ENCODE results near the gene PSMD13. TPM values are rescaled to one million over a fixed set of nuclear protein-coding genes. Genes with fewer than 3 reads are reported as not detected.

Gene PSMD13
- total and polyA plus RNA-seq, 2 donors (not counting 1 experiment from before 2014, with no cell fraction given) = 98.0 to 104 TPM

DNA sequence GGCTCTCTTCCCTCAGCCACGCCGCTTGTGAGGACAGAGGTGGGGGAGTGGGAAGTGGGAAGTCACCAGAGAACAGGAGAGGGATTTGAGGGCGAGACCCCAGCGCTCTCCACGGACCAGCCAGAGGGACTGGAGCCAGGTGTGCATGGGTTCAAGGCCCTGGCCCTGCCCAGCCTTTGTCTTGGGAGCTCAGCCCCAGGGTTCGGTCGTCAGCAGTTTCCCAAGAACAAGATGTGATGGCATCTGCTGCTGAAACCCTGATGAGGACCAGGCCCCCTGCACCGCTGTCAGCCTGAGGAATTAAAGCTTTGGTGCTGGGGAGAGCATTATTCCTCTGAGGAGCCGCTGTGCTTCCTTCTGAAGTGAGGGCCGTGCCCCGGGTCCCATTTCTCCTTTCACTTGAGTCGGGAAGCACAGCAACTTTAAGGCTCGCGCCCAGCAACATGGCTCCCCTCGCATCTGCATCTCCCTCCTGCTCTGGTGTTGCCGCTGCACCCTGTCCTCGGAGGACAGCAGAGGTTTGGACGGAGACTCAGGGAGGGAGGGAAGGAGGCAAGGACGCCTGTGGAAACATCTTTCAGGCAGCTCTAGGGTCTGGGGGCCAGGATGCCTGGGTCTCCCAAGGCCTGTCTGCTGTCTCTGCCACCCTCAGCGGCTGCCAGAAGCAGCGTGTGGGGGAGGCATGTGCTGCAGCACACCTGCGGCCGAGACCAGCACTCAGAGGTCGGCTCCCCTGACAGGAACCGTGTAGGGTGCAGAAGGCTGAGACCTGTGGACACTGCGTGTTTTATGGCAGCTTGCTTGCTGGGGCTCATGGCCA, 58.8 kb downstream of the PSMD13 start:
- H3K9ac ChIP-seq (ENCODE audit: low read length) = no peak overlapping the region
- no peaks in the 10 kb centered on the region for H4K20me1 ChIP-seq (ENCODE audit: control insufficient read depth, insufficient read depth, low read length, poor library complexity, severe bottlenecking)
- 92% methylated on average over 25 of the region's 26 CpGs for WGBS (ENCODE audit: insufficient coverage)
- DNase-seq (no peak), ATAC-seq (ENCODE audit: low read depth) (no peak)
- POLR2A ChIA-PET = interaction anchor here (0.6 kb wide), 1 partner anchor 34 kb away, joined by 3 read pairs; no protein-coding TSS in a partner anchor
- no peak overlapping the region for H3K27ac ChIP-seq (ENCODE audit: low read length in 2 of 2)
- TF ChIP-seq, protein P1, sequence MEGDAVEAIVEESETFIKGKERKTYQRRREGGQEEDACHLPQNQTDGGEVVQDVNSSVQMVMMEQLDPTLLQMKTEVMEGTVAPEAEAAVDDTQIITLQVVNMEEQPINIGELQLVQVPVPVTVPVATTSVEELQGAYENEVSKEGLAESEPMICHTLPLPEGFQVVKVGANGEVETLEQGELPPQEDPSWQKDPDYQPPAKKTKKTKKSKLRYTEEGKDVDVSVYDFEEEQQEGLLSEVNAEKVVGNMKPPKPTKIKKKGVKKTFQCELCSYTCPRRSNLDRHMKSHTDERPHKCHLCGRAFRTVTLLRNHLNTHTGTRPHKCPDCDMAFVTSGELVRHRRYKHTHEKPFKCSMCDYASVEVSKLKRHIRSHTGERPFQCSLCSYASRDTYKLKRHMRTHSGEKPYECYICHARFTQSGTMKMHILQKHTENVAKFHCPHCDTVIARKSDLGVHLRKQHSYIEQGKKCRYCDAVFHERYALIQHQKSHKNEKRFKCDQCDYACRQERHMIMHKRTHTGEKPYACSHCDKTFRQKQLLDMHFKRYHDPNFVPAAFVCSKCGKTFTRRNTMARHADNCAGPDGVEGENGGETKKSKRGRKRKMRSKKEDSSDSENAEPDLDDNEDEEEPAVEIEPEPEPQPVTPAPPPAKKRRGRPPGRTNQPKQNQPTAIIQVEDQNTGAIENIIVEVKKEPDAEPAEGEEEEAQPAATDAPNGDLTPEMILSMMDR (IDR thresholded peaks at IDR 0.05) = no peak
- no peak for TF ChIP-seq EZH2 (IDR thresholded peaks at IDR 0.05; ENCODE audit: borderline replicate concordance, insufficient read depth, low read depth, low read length, poor library complexity, severe bottlenecking)
- no peak overlapping the region for H3K4me2 ChIP-seq (replicated peaks; ENCODE audit: low read depth, low read length, poor library complexity, severe bottlenecking)
- no peaks in the 10 kb centered on the region for H3K4me1 ChIP-seq (ENCODE audit: control insufficient read depth in 2 of 2, insufficient read depth in 2 of 2, low read length in 2 of 2)
- peaks cover 8% of the 10 kb centered on the region for H3K4me1 Mint-ChIP-seq
- H3K27me3 Mint-ChIP-seq = peaks cover 7% of the 10 kb centered on the region
- no peak overlapping the region for H3K27ac Mint-ChIP-seq
- H3K36me3 ChIP-seq (replicated peaks in 1 of 2; ENCODE audit: control extremely low read depth in 1 of 2, control insufficient read depth in 1 of 2, extremely low read depth in 1 of 2, insufficient read depth in 2 of 2, low read length in 1 of 2) = no peaks in the 10 kb centered on the region
- H3K27me3 ChIP-seq (replicated peaks in 1 of 4; ENCODE audit: control extremely low read depth in 1 of 4, control insufficient read depth in 3 of 4, insufficient read depth in 4 of 4, low read length in 3 of 4) = peaks cover 0 to 15% (median 1%) of the 10 kb centered on the region in 4 experiments
- intact Hi-C loops (cut with micrococcal nuclease) = no loop called here
- no peak overlapping the region for H3K4me3 Mint-ChIP-seq
- H3K79me2 ChIP-seq (ENCODE audit: control insufficient read depth, insufficient read depth, low read length) = no peaks in the 10 kb centered on the region
- CTCF ChIA-PET = interaction anchor here (1.1 kb wide), 1 partner anchor 9 kb away, joined by 3 read pairs; no protein-coding TSS in a partner anchor
- H2AFZ ChIP-seq (ENCODE audit: insufficient read depth, low read depth, low read length, poor library complexity, severe bottlenecking) = no peak overlapping the region
- H3K4me3 ChIP-seq (ENCODE audit: control extremely low read depth in 1 of 5, extremely low read depth in 1 of 5, insufficient read depth in 1 of 5, low read depth in 2 of 5, low read length in 4 of 5) = no peak overlapping the region
- no peaks in the 10 kb centered on the region for H3K9me3 ChIP-seq (ENCODE audit: control extremely low read depth in 1 of 3, control insufficient read depth in 2 of 3, insufficient read depth in 1 of 3, low read length in 2 of 3)
- no peaks in the 10 kb centered on the region for H3K9me3 Mint-ChIP-seq (ENCODE audit: insufficient read depth)

Measured in B cell (primary cell).